Activated CD8-positive, alpha-beta memory T cell treated with anti-CD3 and anti-CD28 coated beads, Interleukin-2, amount 50 U/mL, for 24 hours (primary cell): ENCODE results near the gene RNF20.
"Not testable (repeated sequence)": the region's sequence is repeated elsewhere in the genome, so short reads cannot be mapped to it uniquely, and the experiment has no call there.

Source experiments
- DNase-seq: peaks from one replicate; pipeline ENCODE4 v3.0.0-alpha.2; 2020; ENCODE audit errors: extremely low read depth

Gene RNF20

DNA sequence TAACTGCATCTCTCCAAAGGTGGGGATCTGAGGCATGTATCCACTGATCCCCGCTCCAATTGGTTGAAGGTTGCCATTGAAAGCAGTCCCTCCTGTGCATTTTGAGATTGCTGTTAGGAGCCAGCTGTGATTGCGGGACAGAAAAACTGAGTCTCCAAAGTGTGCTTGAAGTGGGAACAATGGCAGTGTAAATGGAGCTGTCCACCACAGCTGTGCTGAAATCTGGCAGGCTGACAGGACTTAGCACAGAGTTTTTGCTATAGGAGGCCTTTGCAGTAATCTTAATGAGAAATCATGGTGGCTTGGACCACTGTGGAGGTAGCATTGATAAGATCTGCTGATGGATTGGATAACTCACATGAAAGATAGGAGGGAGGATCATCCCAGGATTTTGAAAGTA lies 3.3 kb downstream of the RNF20 start:
- no peak for DNase-seq

DNA sequence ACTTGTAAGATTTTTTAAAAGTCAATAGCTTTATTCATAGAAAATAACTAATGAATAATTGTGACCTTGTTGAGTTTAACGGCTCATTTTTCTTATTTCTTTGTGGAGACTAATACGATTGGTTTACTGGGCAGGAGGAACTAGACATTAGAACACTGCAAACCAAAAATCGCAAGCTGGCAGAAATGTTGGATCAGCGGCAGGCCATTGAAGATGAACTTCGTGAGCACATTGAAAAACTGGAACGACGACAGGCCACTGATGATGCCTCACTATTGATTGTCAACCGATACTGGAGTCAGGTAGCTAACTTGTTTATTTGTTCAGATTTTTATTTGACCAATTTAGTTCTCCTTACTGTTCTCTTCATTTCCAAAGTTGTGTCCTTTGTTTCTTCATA lies 6.4 kb downstream of the RNF20 start:
- DNase-seq, result no peak

DNA sequence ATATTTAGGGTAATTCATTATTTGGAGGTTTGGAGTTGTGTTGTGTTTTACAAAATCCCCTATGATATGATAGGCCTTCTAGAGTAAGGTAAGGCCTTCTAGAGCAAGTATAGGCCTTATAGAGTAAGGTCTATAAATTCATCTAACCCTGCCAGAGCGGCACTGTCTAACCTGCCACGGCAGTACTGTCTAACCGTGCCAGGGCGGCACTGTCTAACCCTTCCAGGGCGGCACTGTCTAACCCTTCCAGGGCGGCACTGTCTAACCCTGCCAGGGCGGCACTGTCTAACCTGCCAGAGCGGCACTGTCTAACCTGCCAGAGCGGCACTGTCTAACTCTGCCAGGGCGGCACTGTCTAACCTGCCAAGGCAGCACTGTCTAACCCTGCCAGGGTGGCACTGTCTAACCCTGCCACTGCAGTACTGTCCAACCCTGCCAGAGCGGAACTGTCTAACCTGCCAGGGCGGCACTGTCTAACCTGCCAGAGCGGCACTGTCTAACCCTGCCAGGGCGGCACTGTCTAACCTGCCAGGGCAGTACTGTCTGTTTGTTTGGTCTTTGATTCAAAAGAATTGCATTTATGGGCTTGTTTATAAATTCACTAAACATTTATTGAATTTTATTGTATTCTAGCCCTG lies 9.6 kb downstream of the RNF20 start:
- DNase-seq, result no peak

DNA sequence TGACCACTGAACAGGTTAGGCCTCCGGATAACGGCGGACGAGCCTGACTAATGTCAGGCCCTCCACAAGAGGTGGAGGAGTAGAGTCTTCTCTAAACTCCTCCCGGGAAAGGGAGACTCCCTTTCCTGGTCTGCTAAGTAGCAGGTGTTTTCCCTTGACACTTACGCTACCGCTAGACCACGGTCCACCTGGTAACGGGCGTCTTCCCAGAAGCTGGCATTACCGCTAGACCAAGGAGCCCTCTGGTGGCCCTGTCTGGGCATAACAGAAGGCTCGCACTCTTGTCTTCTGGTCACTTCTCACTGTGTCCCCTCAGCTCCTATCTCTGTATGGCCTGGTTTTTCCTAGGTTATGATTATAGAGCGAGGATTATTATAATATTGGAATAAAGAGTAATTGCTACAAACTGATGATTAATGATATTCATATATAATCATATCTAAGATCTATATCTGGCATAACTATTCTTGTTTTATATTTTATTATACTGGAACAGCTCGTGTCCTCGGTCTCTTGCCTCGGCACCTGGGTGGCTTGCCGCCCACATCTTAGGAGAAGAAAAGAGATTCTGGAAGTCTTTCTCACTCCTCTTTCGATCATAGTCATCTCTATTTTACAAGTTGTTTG lies 15.9 kb downstream of the RNF20 start:
- not testable (repeated sequence) for DNase-seq

DNA sequence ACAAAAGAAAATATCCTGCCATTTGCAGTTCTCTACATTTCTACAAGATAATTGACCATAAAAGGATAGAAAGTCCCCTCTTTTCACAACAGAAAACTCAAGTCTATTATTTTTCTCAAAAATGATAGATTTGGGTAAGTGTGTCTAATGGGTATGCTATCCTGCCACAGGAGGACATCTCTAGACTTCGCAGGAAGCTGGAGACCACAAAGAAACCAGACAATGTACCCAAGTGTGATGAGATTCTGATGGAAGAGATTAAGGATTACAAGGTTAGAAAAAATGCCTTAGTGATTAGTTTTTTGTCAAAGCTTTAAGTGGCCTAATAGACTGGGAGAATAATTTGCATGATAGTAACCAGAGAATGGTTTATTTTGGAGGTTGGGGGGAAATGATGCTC lies 28.1 kb downstream of the RNF20 start:
- DNase-seq, result no peak

DNA sequence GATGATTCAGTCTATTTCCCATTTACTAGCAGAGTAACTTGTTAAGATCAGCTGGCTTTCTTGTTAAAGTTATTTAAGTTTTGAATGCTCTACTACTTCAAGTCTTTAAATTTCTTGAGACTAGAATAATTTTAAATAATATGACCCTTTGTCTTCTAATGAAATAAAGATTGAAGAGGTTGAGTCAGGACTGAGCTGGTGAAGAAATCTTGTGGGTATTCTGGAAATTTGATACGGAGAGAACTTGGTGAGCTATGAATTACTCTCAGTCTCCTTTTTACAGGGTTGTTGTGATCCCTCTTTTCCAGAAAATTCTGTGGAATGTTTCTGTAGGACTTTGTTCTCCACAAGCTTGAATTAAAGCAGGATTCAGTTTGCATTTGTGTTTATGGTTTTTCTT lies 29.3 kb downstream of the RNF20 start:
- DNase-seq, result no peak

DNA sequence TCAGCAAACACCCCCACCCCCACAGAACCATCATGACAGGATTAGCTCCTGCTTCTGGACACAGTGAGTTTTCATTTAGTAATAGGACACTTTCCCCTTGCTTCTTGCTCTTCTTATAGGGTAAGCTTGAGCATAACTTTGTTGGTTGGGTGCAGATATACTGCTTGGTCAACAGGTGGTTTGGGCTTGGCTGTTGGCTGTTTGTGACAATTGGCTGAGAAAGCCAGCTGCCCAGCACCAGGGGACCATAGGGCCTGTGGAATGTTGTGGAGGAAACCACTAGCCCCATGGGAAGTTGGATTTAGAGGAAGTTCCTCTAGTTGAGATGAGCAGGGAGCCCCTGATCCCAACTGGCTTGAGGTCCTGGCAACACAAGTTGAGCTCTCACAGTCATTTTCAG lies 30.6 kb downstream of the RNF20 start:
- no peak for DNase-seq

DNA sequence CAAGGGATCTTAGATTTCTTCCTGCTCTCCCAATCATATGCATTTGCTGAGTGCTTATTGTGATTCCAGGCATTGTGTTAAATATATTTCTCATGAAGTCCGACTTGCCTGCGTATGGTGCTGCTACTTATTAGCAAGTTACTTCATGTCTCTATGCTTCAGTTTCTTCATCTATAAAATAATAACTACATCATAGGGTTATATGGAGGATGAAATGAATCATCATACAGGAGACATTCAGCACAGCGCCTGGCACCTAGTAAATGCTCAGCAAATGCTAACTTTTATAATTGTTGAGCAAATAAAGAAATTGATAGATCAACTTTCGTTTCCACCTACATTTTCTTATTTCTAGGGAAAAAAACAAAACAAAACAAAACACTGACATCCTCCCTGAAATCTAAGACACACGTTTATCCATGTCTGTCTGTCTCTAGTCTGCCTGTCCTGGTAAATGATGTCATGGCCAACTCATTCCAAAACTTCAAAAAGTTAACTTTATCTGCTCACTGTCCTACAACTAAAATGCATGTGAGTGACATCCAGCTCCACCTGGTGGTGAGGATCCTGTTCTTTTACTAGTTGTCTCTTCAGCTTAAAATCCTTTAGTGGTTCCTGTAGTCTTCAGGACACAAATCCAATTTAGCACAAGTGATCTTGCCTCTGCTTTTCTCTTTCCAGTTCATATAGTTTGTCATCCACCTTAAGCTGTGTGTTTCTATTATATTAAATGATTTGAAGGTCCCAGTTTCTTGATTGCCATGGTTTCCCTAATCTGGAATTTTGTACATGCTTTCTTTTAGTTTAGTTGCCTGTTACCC lies 33.5 kb downstream of the RNF20 start:
- DNase-seq, result no peak

DNA sequence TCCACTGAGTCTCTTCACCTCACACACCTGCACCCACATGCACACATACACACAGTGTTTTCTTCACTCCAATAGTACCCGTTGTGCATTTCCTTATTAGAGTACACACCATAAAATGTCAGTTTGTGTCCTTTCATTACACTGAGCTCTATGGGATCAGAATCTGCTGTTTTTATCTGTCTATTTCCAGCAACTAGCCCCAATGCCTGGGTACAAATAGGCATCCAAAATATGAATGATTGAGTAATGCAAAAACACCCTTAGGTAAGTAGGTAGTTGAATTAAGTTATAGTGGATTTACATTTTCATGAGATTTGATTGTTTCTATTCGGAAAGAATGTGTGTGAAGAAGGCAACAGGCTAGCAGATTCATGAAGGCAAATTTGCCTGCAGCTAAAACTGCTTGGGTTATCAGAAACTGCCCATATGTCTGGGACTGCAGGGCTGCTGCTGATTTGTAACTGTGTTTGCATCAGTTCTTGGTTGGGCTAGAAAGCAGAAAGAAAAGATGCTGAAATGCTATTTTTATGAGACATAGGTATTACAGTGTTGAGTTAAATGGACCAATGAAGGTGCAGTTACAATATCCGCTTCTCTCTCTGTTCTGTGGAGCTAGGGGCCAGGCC lies 34.2 kb downstream of the RNF20 start:
- DNase-seq, result no peak

DNA sequence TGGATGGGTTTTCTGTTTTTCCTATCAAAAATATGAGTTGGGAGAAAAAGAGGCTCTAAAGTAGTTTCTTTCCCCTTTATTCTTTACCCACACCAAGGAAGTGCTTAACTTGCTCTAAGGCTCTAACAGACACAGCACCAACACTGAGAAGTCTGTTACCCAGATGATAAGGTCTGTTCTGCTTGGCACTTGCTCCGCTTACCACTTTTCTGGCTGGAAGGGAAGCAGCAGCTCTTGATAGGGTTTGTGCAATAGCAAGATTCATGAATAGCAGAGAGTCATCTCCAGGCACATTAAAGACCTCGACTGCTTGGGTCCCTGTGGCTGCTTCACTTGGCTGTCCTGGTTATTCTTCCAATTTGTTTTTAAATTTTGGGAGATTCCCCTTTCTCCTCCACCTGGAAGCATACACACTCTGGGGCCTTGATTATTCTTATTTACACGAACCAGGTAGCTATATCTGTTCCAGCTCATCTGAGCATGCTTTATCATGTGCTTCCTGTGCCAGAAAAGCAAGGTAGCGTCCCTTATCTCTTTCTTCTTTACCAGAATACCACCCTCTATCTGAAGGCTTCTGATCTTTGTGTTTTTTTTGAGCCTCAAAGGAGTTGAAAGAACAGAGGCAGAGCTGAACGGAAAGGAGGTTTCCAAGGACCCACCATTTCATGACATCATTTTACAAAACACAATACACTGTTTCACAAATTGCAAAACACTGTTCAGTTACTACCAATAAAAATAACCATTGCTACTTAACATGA lies 36.3 kb downstream of the RNF20 start:
- no peak for DNase-seq

DNA sequence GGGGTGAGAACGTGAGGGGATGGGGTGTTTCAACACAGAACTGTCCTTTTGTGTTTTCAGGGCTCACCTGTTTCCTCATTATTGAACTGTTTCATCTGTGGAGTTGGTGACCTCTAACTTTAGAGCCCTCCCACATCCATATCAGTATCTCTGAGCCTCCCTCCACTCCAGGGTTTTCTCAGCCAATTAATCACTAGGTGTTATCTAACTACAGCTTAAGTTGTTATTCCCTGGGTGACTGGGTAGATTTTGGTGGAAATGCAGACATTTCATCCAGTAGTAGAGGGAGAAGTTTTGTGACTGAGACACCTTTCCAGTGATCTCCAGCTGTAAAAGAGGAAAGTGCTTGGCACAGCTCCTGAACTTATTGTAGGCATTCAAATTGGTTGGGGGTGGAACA lies 37.5 kb downstream of the RNF20 start:
- no peak for DNase-seq

DNA sequence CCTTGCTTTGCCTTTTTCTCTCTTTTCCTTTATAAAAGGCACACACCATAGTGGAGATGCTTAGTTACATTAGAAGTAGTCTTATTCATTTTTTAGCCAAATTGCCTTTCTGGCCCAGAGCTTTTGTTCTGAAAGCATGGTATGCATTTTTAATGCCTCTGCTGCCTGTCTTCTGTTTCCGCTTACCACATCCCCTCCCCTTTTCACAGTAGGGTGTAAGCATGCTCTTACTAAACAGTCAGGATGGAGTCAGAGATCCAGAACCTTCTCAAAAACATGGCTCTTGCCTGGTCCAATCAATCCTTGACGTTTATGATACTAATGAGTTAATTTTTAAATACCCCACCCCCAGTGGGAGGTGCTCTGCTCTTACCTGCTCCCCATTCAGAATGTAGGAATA lies 38.7 kb downstream of the RNF20 start:
- DNase-seq, result no peak

DNA sequence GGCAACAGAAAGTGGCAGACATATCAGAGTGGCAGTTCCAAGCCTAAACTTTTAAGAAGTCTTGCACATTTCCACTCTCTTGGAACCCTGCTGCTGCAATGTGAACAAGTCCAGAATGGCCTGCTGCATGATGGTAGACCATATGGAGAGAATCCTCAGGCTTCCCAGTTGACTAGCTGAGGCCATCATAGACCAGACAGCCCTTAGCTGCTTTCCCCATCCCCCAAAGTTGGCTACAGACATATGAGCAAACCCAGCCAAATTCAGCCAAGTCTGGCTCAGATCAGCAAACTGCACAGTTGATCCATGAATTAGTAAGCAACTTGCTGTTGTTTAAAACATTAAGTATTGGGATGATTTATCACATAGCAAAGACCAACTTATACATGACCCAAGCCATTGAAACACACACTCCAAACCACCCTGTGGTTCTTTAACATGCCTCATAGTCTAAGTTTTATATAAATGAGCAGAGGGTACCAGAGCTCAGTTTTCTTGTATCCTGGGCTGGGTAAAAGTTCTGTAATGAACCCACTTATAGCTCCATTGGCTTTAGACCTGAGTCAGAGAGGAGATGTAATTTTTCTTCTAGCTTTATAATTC lies 41.2 kb downstream of the RNF20 start:
- DNase-seq, result no peak

DNA sequence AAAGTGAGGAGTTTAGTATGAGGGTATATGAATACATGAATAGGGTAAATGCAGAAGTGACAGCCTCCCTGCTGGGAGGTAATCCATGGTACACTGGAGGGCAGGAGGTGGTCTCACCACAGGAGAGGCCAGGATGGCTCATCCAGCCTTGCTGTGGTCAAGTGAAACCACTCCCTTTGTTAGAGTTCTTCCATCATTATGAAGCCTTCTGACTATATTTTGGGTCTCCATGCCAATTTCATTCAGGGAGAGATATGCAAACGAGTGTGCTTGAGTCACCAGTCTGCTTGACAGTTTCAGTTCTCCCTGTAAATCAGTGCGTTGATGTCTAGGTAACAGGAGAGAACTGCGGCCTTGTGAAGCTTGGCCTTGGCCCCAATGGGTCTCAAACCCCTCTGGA lies 44.7 kb downstream of the RNF20 start:
- DNase-seq, result no peak

DNA sequence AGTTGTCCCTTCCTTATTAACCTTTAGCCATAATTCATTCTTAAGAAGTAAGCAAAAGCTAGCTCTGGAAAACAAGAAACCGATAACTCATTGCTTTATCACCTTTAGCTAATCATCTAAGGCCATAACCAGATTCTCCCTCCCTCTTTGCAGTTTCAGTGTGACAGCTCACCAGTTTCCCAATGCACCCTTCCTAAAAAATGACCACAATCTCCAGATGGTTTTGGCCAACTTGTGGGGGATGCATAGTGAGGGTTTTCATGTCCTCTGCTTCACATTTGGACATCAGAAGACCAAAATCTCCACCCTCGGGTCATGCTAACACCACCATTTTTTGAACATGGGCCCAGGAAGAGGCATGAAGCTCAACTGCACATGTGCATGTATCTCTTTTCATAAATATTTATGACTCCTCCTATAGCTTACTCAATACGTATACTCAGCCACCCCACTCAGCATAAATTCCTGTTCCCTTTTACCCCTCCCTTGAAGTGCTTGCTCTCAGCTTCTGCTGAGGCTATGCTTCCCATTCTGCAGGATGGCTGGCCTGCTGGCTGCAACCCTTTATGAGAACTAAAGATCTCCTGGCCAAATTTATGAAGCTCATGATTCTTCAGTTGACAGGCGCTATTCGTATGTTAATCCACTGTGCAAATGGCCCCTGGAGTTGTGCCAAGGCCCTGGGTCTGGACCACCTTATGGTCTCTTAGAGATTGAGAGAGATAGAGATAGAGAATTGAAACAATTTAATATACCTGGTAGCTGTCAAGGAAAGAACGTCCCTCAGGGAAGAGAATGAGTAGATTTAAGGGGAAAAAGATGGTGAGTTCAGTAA lies 46.3 kb downstream of the RNF20 start:
- no peak for DNase-seq

DNA sequence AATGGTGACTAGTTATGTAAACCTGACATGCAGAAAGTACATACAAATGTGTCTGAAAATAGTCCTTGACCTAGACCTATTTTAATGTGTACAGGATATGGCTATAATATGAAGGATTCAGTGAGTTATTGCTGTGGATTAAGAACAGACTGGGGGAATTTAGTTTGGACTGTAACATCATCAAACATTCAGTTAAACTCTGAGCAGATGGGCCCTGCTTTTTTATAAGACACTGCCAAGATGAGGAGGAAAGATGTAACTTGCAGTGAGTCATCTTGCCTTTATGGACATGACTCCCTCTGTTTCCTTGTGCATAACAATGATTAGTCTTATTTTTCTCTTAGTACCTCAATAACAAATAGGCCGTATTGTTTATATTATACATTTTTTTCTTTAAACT lies 48.9 kb downstream of the RNF20 start:
- DNase-seq, result no peak

DNA sequence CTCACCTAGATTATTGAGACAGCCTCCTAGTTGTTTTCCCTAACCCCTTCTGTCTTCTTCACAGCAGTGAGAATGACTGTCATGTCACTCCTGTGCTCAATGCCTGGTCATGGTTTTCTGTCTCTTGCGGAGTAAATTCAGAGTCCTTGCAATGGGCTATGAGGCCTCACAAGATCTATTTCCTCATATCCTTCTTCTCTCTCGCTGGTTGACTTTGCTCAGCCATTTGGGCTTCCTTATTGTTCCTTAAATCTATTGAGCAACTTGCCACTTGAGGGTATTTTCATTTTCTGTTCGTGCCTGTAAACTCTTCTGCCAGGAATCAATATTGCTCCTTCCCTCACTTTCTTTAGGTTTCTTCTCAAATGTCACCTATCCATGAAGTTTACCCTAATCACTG lies 52.1 kb downstream of the RNF20 start:
- DNase-seq, result no peak

DNA sequence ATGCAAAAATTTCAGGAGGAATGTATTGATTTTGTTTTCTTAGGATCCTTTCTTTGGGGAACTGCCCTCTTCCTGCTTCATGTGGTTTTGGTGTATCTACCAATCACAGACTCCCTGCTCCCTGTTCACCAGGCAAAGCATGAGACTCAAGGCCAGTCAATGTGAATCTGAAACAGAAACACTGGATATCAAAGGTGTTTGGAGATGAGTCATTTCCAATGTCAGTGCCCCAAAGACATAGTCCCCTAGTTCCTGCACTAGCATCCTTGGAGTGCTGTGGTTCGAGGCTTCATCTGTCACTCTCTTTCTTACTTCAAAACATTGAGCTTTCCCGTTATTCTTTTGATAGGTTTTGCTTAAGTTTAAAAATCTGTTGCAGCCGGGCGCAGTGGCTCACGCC lies 53.0 kb downstream of the RNF20 start:
- DNase-seq, result no peak

DNA sequence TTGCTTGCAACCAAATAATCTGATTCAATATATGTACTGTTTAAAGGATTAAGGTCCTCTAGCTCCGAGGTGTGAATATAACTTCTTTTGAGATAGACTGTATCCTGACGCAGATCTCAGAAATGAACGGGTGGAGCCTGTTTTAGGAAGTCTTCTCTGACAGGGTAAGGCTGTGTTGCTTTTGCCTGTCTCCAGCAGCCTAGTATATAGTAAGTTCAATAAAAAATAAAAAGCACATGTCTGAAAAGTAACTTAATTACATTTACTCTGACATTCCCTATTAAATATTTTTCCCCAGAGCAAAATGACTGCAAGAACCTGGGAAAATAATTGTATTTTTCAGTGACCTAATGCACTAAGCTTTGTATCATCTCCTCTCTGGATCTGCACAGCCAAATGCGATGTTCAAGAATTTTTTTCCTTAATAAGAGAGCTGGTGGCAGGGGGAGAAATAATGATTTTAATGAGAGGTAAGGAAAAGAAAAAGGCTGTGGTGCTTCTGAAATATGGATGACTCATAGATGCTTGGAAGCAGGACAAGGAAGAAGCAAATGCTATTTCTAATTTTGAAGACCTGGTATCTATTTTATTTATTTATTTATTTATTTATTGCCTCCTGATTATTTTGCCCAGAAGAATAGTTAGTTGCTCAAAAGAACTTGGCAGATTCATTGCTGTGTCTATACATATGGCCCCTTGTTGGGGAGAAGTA lies 53.8 kb downstream of the RNF20 start:
- DNase-seq, result no peak

DNA sequence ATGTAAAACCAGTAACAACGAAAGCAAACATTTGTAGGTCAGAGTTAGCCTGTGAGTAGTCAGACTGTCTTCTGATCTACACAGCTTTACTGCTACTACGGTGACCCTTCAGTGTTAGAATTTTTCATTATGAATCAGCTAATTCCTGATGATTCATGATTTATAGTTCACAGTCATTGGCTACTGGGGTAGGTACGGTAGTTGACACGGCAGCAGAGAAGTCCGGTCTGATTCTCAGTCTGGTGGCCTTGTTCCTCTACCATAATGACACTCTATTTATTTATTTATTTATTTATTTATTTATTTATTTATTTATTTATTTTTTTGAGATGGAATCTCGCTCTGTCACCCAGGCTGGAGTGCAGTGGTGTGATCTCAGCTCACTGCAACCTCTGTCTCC lies 56.4 kb downstream of the RNF20 start:
- DNase-seq, result not testable (repeated sequence)
